HG03095 (cell line): Measurements from ENCODE around the gene IL17REL.

Source experiments
- ATAC-seq: cut with Tn5 transposase; IDR thresholded peaks from one replicate; pipeline ENCODE4 v1.9.1; 2021; ENCODE audit warnings: moderate library complexity; ENCODE audit not compliant: unreplicated experiment

IL17REL gene

DNA sequence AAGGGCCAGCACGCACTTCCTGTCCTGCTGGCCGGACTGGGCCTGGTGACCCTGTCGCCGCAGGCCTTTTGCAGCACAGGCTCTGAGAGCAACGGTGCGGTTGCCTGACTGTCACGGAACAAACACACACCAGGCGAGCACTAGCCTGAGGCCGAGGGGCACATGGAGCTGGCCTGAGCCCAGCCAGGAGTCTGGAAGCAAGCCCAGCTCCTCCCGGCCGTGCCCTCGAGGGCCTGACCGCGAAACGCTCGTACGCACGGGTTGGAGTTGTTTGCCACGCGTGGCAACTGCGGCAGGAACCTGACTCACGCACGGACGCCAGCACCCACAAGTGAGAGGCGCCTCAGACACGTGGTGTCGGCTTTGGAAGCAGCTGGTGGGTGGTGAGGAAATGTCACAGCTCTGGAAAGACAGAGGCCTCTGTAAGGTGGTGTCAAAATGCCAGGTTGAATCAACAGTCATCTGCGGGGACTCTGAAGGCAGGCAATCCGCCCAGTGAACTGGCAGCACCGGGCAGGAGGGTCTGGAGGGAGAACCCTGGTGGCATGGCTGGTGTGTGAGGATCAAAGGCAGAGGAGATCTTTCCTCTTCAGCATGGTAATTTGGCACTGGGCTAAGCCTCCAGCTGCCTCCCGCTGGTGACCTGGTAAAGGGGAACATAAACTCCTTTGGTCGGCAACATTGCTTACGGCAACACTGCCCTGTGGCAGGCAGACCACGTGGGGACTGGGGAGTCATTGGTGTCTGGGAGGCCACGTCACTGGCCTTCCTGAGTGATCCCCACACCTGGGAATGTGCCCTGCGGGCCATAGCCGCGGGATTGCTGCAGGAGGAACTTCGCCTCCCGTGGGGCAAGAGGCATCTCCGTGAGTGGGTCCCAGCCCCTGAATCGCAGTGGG is 15.3 kb upstream of the IL17REL start:
- no peak for ATAC-seq

DNA sequence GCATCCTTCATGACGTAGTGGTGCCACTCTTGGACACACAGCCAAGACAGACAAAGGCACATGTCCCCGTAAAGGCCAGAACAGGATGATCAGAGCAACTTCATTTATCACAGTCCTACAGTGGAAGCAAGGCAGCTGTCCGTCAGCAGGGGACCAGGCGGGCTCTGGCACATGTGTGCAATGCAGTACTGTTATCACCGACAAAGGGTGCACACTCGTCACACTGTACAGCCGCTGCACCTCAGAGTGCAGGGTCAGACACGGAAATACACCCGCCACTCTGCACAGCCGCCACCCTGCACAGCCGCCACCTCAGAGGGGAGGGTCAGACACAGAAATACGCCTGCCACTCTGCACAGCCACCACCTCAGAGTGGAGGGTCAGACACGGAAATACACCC is 13.4 kb upstream of the IL17REL start:
- no peak for ATAC-seq

DNA sequence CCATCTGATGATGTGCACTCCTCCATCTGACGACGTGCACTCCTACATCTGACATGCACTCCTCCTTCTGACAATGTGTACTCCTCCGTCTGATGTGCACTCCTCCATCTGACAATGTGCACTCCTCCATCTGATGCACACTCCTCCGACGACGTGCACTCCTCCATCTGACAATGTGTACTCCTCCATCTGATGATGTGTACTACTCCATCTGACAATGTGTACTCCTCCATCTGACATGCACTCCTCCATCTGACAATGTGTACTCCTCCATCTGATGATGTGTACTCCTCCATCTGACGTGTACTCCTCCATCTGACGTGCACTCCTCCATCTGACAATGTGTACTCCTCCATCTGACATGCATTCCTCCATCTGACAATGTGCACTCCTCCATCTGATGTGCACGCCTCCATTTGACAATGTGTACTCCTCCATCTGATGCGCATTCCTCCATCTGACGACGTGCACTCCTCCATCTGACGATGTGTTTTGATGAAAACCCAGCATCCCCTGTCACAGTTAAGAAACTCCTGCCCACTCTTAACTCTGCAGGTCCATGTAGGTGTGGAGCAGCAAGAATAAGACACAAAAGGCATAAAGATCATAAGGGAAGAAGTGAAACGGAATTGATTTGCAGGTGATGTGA is 9.7 kb upstream of the IL17REL start:
- ATAC-seq = no peak

DNA sequence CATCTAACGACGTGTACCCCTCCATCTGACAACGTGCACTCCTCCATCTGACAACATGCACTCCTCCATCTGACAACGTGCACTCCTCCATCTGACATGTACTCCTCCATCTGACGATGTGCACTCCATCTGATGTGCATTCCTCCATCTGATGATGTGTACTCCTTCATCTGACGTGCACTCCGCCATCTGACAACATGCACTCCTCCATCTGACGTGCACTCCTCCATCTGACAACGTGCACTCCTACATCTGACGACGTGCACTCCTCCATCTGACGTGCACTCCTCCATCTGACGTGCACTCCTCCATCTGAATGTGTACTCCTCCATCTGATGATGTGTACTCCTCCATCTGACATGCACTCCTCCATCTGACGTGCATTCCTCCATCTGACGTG is 8.0 kb upstream of the IL17REL start:
- no peak for ATAC-seq

DNA sequence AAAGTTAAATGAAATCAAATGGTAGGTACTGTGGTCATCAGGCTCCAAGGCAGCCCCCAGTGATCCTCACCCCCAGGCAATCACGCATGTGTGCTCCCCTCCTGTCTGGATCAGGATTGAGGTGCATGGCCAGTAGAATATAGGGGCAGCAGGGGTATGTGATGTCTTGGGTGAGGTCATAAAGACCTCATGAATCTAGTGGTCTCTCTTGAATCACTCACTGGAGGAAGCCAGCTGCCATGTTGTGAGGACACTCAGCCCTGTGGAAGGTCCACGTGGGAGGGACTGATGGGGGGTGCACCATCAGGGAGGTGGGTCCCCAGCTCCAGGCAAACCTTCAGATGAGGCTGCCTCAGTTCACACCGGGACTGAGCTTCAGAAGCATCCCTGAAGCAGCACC is 6.8 kb upstream of the IL17REL start:
- ATAC-seq = no peak

DNA sequence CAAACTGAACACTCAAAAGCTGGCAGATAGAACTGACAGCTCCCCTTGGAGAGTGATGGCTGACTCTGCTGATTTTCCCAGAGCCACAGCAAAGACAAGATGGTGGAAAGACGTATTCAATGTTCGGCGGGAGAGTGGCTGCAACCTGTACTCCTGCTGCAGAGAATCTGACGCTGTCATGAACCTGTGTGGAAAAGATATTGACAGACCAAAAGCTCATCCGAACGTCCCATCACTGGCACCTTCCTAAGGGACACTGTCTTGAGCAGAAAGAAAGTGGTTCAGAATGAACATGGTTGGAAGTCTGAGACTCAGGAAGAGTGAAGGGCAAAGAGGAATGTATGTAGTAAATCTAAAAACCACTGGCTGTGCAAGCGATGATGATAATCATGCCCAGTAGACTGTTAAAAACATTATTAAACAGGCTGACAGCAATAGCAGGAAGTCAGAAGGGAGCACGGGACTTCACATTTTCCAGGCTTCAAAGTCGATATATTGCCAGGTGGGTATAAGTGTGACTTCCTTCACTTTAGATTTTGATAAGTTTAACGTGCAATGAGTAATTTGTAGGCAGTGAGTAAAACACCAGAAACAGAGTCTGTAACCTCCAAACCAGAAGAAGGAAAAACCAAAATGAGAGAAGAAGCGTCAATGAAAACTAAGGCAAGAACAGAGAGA is 6.2 kb upstream of the IL17REL start:
- ATAC-seq = no peak

DNA sequence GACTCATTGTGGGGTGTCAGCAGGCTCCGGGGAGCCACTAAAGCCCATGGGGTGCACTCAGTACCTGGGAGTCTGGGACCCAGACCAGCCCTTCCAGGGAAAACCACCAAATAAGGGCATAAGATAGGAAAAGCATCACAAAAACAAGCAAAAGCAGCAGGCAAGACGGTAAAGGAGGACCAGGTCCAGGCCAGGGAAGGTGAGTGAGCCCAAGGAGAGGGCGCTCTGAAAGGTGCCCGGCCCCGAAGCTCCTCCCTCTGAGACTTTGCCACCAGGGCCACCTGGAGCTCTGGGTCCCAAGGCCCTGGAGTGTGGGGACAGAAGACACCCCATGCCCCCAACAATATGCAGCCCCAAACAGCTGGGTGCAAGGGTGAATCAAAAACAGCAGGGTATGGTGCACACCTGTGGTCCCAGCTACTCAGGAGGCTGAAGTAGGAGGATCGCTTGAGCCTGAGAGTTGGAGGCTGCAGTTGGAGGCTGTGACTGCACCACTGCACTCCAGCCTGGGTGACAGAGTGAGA is 5.2 kb upstream of the IL17REL start:
- ATAC-seq = no peak

DNA sequence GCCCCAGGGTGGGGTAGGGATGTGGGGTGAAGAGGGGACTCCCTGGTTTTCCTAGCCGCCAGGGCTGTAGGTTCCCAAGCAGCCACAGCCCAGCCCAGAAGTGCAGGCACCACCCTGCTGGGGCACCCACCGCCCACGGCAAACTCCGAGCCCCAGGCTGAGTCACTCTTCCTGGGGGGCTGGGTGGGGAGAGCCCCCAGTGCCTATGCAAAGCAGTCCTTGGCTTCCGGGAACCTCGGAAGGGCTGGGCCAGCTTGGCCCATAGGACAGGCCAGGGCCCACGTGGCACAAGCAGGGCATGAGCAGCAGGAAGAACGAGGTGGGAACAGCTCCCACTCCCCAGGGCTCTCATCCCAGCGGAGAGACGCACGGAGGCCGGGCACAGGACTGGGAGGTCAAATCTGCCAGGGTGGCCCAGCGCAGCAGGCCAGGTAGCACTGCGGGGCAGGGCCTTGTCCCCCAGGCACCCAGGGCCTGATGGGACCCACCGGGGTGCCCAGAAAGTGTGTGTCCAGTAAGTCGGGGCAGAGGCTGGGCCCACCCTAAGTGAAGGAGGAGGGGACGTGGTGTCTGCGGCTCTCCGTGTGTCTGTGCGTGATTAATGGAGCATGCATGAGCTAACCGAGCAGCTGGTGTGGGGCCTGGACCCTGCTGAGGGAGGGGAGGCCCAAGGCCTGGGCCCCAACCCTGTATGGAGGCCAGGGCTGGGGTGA is 4.6 kb upstream of the IL17REL start:
- no peak for ATAC-seq

DNA sequence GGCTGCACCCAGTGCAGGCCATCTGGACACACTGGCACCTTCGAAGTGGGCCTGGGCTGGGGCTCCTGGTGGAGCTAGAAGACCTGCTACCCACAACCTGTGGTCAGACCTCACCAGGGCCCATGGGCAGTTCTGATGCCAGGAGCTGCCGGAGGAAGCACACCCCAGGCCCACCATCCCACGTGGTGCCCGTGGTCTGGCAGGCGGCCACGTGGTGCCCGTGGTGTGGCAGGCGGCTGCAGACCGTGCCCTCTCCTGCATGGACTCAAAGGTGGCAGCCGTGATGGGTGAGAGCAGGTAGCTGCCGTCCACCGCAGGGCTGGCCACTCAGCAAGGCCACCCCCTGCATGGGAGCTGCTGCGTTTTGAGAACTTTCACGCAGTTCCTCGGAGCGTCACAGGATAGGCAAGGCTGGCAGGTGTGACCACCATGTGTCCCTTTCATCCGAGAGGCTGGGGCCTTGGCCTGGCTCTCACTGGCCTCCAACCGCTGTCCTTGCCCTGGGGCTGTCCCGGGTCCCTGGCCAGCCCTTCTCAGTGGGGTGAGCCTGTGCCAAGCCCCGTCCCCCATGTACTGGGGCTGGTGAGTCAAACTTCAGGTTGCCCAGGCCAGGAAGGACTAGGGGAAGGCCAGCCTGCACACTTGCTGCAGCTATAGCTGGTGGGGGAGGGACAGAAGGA is 3.9 kb upstream of the IL17REL start:
- no peak for ATAC-seq

DNA sequence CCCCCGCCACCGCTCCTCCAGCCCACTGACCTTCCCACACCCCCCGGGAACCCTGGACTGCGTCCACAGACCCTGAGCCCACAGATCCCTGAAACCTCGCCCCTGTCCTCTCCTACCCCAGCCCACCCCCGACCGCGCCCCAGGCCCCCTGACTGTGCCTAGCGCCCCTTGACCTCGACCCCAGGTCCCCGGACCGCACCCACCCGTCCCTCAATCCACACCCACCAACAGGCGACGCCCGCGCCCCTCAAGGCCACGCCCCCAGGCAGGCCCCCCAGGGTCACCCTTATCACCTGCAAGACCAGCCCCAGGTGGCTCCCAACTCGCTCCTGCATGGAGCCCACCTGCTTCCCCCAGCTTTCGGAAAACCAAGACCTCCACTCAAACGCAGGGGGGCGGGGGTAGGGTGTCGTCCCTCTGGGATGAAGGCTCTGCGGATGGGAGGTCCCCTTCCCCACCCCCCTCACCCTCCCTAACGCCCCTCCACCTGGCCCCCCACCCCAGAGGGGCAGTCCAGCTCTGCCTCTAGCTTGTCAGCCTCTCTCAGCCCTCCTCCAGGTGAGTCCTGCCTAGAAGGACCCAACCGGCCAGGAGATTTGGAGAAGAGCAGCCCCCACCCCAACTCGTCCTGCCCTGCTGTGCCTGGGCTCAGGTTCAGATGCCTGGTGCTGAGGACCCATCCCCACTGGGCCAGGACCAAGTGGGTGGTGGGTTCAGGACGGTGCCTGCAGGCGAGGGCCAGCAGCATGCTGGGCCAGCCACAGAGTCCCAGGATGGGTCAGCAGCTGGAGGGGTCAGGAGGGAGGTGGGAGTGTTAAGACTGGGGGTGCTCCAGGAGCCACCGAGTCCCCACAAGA is 3.1 kb upstream of the IL17REL start:
- no peak for ATAC-seq

DNA sequence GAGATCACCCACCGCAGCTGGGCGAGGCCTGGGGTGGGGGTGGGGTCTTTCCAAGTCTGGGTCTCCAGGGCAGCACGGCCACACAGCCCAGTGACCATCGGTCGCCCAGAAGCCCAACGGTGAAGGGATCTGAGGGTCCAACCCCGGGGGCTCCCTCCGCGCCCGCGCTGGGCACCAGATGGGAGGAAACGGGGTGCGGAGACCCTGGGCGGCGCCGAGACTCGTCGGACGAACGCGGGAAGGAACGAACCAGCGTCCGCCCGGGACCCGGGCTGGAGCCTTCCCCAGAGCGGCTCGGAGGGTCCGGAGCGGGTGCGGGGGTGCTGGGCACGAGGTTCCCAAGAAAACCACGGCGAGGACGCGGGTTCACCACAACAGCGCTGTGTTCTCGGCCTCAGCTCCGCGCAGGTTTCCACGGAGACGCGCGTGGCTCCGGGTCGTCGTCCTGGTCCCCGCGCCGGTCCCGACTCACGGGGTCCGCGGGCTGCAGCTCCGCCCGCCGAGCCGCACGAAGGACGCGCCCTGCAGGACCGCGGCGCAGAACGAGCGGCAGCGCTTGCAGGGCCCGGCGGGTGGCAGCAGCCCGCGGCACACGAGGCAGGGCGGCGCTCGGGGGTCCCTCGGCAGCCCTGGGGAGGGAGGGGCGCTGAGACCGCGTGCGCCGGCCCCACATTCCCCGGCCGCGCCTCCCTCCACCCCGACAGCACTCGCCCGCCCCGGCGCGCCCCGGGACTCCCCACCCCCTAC is 2.3 kb upstream of the IL17REL start:
- ATAC-seq = no peak

DNA sequence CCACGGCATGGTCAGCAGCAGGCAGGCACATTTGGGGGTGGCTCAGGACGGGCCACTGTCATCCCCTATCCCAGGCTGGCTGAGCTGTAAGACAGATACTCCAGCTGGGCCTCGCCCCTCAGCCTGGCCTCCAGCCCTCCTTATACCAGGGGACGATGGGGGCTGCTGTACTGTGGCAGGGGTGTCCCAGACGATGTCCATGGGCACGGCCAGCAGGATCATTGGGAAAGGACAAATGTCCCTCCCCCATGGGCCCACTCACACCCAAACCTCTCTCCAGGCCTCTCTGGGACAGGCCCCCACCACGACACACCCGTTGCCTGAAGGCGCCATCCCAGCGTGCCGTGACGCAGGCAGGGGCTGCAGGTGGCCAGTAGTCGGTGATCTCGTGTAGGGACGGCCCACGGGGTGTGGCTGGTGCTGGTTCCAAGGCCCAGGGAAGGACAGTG is 1.5 kb upstream of the IL17REL start:
- ATAC-seq = no peak

DNA sequence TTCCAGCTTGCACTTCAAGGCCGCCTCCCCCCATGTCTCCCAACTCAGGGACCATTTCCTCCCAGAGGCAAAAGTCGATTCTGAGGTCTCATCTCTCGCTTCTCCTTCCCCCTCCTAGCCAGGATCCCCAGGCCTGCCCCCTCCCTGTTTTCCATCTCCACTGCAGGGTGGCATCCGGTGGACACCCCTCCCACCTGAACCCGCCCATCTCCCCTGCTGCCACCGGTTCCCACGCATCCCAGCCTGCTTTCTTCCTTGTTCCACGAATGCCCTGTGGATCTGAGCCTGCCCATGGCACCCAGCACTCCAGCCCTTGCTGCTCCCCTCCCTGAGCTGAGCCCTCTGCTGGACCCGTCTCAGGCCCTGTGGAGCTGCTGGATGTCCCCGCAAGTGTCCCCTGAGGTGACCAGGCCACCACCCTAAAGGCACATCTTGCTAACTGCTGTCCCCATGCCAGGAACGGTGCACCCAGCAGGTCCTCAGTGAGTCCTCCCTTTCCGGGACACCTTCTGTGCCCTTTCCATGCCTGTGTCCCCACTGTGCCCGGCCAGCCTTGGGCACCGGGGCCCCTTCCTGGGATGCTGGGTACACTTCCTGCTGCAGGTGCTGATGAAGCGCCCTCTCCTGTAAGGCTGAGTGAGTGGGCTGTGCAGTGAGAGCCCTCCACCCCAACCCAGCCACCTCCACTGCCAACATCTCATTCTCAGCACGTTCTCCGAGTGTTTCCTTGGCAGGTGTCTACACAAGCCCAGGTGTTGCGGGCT is 936 bp downstream of the IL17REL start:
- ATAC-seq = no peak

DNA sequence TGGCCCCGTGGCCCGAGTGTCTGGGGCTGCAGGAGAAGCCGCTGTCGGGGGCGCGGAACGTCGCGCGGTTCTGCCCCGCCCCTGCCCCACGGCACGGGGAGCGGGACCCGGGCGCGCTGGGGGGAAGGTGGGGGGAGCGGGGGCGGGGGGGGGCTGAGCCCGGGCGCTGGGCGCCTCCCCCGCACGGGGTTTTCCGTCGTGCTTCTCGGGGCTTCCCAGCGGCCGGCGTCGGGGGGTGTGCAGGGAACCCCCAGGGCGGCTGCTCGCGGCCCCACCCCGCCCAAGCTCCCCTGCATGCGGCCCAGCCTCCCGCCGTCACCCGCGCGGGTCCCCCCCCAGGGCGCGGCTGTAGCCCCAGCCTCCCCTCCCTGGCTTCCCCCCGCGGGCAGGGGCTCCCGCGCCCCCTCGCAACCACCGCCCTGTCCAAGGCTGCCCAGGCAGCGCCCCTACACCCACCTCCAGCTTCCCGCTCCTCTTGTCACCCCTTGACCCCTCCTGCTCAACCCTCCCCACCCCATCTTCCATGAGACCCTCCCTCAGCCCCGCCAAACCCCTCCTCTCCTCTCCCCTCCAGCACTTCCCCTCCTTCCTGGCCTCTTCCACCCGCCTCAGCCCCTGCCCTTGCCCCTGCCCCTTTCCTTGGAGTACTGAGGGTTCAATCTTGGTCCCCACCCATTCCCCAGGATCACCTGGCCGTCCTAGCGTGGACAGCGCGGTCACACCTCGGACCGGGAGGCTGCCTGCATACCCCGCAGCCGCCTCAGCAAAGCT is 1.7 kb downstream of the IL17REL start:
- no peak for ATAC-seq

DNA sequence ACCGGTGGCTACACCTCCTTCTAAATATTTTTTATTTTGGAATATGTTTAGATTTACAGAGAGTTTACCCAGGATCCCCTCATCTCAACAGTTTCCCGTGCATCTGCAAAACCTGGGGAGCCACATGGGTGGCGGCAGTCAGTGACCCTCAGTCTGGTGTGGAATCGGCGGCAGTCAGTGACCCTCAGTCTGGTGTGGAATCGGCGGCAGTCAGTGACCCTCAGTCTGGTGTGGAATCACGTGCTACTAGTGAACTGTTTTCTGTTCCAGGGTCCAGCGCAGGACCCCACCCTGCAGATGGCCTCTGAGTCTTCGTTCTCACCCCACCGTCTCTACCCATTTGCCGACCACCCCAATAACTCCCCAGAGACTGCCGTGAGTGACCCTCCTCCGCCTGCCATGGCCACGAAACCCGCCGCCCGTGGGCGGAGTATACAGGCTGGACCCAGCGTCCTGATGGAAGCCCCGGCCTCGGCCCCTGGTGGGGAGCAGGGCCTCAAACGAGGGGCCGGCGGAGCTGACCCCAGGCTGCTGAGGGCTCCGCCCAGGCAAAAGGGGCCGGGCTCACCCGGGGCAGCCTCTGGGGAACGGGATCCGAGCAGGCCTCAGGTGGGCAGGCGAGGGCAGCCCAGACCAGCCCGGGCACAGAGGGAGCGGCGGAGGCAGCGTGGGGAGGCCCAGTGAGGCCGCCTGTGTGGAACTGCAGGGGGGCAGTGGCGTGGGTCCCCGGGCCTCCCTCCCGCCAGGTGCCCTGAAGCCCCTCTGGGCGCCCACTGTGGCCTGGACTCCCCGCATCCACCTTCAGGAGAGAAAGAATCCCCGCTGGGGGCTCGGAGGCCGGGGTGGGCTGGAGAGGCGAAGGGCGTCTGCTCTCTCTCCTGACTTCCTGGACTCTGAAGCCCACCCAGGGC is 2.5 kb downstream of the IL17REL start:
- ATAC-seq = no peak

DNA sequence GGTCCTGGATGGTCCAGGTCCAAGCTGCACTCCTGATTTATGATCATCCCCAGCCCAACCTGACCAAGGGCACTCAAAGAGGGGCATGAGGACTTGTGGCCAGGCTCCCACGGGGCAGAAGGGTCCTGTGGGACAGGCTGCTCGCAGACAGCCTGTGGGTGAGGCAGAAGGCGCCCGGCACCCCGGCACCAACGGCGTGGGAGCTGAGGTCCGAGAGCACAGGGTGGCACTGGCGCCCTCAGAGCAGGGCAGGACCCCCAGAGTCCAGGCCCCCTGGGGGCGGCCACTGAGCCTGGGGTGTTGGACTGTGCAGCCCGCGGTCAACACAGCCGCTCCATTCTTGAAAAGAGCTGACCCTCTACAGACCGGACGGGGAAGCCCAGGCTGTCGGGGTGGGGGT is 3.3 kb downstream of the IL17REL start:
- ATAC-seq = no peak
